GM23338 (cell line): ENCODE results near the gene AEBP2. TPM values are rescaled to one million over a fixed set of nuclear protein-coding genes. Genes with fewer than 3 reads are reported as not detected.

Source experiments
- ATAC-seq: fragments of 200-7000 bp; cut with Tn5 transposase; 3 replicates; pipeline ENCODE4 v1.9.1; 2020
- DNase-seq: peaks from one replicate; pipeline ENCODE4 v3.0.0-alpha.2; 2015; ENCODE audit warnings: low spot score
- H2AFZ ChIP-seq: fragments of 200-600 bp; sonication (generic); 2 replicates; pipeline ENCODE4 v1.8.0; 2016; ENCODE audit warnings: antibody characterized with exemption, mild to moderate bottlenecking, moderate library complexity
- H3F3A ChIP-seq: fragments of 200-600 bp; sonication (generic); replicated peaks from 2 replicates; pipeline ENCODE4 v1.8.0; 2017; ENCODE audit warnings: antibody characterized with exemption, mixed run types, low read depth
- H3K27ac ChIP-seq: fragments of 200-600 bp; sonication (generic); 2 replicates; pipeline ENCODE4 v1.6.1; 2016; ENCODE audit warnings: low read depth
- H3K27me3 ChIP-seq: fragments of 200-600 bp; sonication (generic); 2 replicates; pipeline ENCODE4 v1.8.0; 2016; ENCODE audit warnings: mild to moderate bottlenecking, mixed run types, moderate library complexity; ENCODE audit not compliant: insufficient read depth
- H3K36me3 ChIP-seq: fragments of 200-600 bp; sonication (generic); 2 replicates; pipeline ENCODE4 v1.8.0; 2016; ENCODE audit warnings: mild to moderate bottlenecking; ENCODE audit not compliant: insufficient read depth
- H3K4me1 ChIP-seq: fragments of 200-600 bp; sonication (generic); 2 replicates; pipeline ENCODE4 v1.8.0; 2016; ENCODE audit warnings: mild to moderate bottlenecking, moderate library complexity; ENCODE audit not compliant: insufficient read depth
- H3K4me2 ChIP-seq: fragments of 200-600 bp; sonication (generic); 2 replicates; pipeline ENCODE4 v1.7.1; 2017; ENCODE audit warnings: mixed run types
- H3K4me3 ChIP-seq: fragments of 200-600 bp; sonication (generic); 2 replicates; pipeline ENCODE4 v1.6.1; 2016; ENCODE audit warnings: mixed run types
- H3K79me2 ChIP-seq: fragments of 200-600 bp; sonication (generic); replicated peaks from 2 replicates; pipeline ENCODE4 v1.8.0; 2017; ENCODE audit warnings: mild to moderate bottlenecking; ENCODE audit not compliant: insufficient read depth
- H3K9me2 ChIP-seq: fragments of 200-600 bp; sonication (generic); 2 replicates; pipeline ENCODE4 v1.8.0; 2017; ENCODE audit not compliant: insufficient read depth
- H4K20me1 ChIP-seq: fragments of 200-600 bp; sonication (generic); replicated peaks from 2 replicates; pipeline ENCODE4 v1.8.0; 2017; ENCODE audit warnings: mild to moderate bottlenecking; ENCODE audit not compliant: insufficient read depth
- H3K27ac Mint-ChIP-seq: 2 replicates; pipeline ENCODE4 v1.8.0; 2020; ENCODE audit warnings: inconsistent platforms, mild to moderate bottlenecking, moderate library complexity, mixed read lengths
- H3K27me3 Mint-ChIP-seq: 3 replicates; pipeline ENCODE4 v1.8.0; 2022; ENCODE audit warnings: low read depth, mild to moderate bottlenecking, moderate library complexity, mixed read lengths, inconsistent platforms; ENCODE audit not compliant: insufficient read depth, poor library complexity
- H3K36me3 Mint-ChIP-seq: 3 replicates; pipeline ENCODE4 v1.8.0; 2021; ENCODE audit warnings: low read depth, mild to moderate bottlenecking, inconsistent platforms, moderate library complexity, mixed read lengths
- H3K4me1 Mint-ChIP-seq: 3 replicates; pipeline ENCODE4 v1.8.0; 2020; ENCODE audit warnings: mild to moderate bottlenecking, inconsistent platforms, mixed read lengths
- H3K4me3 Mint-ChIP-seq: 3 replicates; pipeline ENCODE4 v1.8.0; 2021; ENCODE audit warnings: moderate library complexity, mild to moderate bottlenecking, inconsistent platforms, mixed read lengths
- H3K9me3 Mint-ChIP-seq: 3 replicates; pipeline ENCODE4 v1.8.0; 2020; ENCODE audit warnings: moderate library complexity, mild to moderate bottlenecking, inconsistent platforms, mixed read lengths
- CREB1 ChIP-seq: fragments of 250-450 bp; sonication (Bioruptor Pico); IDR thresholded peaks from 2 replicates; pipeline ENCODE4 v1.5.0; 2020; ENCODE audit warnings: low read depth, mild to moderate bottlenecking, moderate library complexity
- ETS1 ChIP-seq: IDR thresholded peaks from 2 replicates; pipeline ENCODE4 v1.6.1; 2016; ENCODE audit warnings: antibody characterized with exemption
- EZH2 ChIP-seq: fragments of 200-600 bp; sonication (generic); IDR thresholded peaks from one replicate; pipeline ENCODE4 v1.8.0; 2017; ENCODE audit warnings: antibody characterized with exemption, mild to moderate bottlenecking, low read depth; ENCODE audit not compliant: unreplicated experiment
- EZH2phosphoT487 ChIP-seq: fragments of 200-600 bp; sonication (generic); IDR thresholded peaks from one replicate; pipeline ENCODE4 v1.8.1; 2018; ENCODE audit warnings: antibody characterized with exemption; ENCODE audit not compliant: unreplicated experiment
- JUNB ChIP-seq: IDR thresholded peaks from one replicate; pipeline ENCODE4 v1.6.1; 2016; ENCODE audit warnings: antibody characterized with exemption; ENCODE audit not compliant: unreplicated experiment
- NANOG ChIP-seq: IDR thresholded peaks from 2 replicates; pipeline ENCODE4 v1.6.1; 2016; ENCODE audit warnings: antibody characterized with exemption, borderline replicate concordance
- POLR2AphosphoS5 ChIP-seq: IDR thresholded peaks from 2 replicates; pipeline ENCODE4 v1.6.1; 2016; ENCODE audit warnings: antibody characterized with exemption, low read depth
- REST ChIP-seq: IDR thresholded peaks from one replicate; pipeline ENCODE4 v1.6.1; 2018; ENCODE audit warnings: antibody characterized with exemption; ENCODE audit not compliant: unreplicated experiment
- STAT1 ChIP-seq: IDR thresholded peaks from one replicate; pipeline ENCODE4 v1.6.1; 2016; ENCODE audit warnings: antibody characterized with exemption; ENCODE audit not compliant: unreplicated experiment
- ZNF114 ChIP-seq: fragments of 250-450 bp; sonication (Bioruptor Pico); IDR thresholded peaks from 2 replicates; pipeline ENCODE4 v1.5.0; 2020; ENCODE audit warnings: mild to moderate bottlenecking, moderate library complexity
- ZNF331 ChIP-seq: fragments of 250-450 bp; sonication (Bioruptor Pico); IDR thresholded peaks from 2 replicates; pipeline ENCODE4 v1.5.0; 2020; ENCODE audit warnings: low read depth, mild to moderate bottlenecking, moderate library complexity
- ZNF462 ChIP-seq: fragments of 250-450 bp; sonication (Bioruptor Pico); IDR thresholded peaks from 2 replicates; pipeline ENCODE4 v1.5.0; 2020; ENCODE audit warnings: mild to moderate bottlenecking, moderate library complexity
- polyA plus RNA-seq: library from polyadenylated mRNA; unstranded; fragments of >200 nt; fragmentation: Nextera tagmentation; extraction: Ambion mirVana; gene quantifications from 2 replicates; pipeline ENCODE4 v1.2.1, GENCODE V29; 2016
- total RNA-seq: library from RNA; depleted of rRNA; stranded (reverse); fragments of >200 nt; shearing (Covaris generic); gene quantifications from 2 replicates; pipeline ENCODE4 v1.2.3, GENCODE V29; 2014
- TF ChIP-seq, protein P1 (sequence below), 2 experiments: fragments of 200-600 bp in 1 of 2; sonication (generic) in 1 of 2; conservative IDR thresholded peaks; 2 replicates each; pipeline versions ENCODE4 v1.5.1 to v1.6.1; 2016 to 2017; ENCODE audit warnings: antibody characterized with exemption in 2 of 2, low read depth in 2 of 2, mild to moderate bottlenecking in 2 of 2, moderate library complexity in 1 of 2

Gene AEBP2
- total and polyA plus RNA-seq, 2 experiments from 2014 or later, result 39.3 to 48.1 TPM

- H3K27me3 Mint-ChIP-seq, result peaks cover 4% of the 10 kb centered on the region
- no peaks in the 10 kb centered on the region for H3K9me2 ChIP-seq
- peaks cover 53% of the 10 kb centered on the region for H3K4me1 ChIP-seq
- H3K27ac ChIP-seq, result peak overlapping the region; percentile 39
- no peak overlapping the region; the same call in 1 of the 2 replicates for H3K27ac Mint-ChIP-seq
- H4K20me1 ChIP-seq, result peaks cover 89% of the 10 kb centered on the region
- TF ChIP-seq NANOG (no peak), EZH2phosphoT487 (no peak), EZH2 (no peak), JUNB (no peak), ZNF331 (CRISPR knock-in tag) (no peak), ETS1 (no peak), ZNF462 (CRISPR knock-in tag) (no peak), ZNF114 (no peak), REST (no peak), POLR2AphosphoS5 (no peak), CREB1 (no peak), STAT1 (no peak)
- TF ChIP-seq, protein P1, sequence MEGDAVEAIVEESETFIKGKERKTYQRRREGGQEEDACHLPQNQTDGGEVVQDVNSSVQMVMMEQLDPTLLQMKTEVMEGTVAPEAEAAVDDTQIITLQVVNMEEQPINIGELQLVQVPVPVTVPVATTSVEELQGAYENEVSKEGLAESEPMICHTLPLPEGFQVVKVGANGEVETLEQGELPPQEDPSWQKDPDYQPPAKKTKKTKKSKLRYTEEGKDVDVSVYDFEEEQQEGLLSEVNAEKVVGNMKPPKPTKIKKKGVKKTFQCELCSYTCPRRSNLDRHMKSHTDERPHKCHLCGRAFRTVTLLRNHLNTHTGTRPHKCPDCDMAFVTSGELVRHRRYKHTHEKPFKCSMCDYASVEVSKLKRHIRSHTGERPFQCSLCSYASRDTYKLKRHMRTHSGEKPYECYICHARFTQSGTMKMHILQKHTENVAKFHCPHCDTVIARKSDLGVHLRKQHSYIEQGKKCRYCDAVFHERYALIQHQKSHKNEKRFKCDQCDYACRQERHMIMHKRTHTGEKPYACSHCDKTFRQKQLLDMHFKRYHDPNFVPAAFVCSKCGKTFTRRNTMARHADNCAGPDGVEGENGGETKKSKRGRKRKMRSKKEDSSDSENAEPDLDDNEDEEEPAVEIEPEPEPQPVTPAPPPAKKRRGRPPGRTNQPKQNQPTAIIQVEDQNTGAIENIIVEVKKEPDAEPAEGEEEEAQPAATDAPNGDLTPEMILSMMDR (conservative IDR thresholded peaks at IDR 0.05; ENCODE audit: low read depth in 2 of 2), result no peak
- H3K36me3 Mint-ChIP-seq, result peaks cover 27% of the 10 kb centered on the region
- H3K27me3 ChIP-seq, result no peaks in the 10 kb centered on the region
- no peak overlapping the region; the same call in 2 of the 3 replicates for H3K4me3 Mint-ChIP-seq
- H3K9me3 Mint-ChIP-seq, result no peaks in the 10 kb centered on the region
- DNase-seq (no peak), ATAC-seq (no peak)
- H2AFZ ChIP-seq, result no peak overlapping the region
- peak overlapping the region; percentile 0; the same call in 1 of the 2 replicates for H3K4me3 ChIP-seq
- H3K36me3 ChIP-seq, result no peaks in the 10 kb centered on the region
- no peaks in the 10 kb centered on the region for H3F3A ChIP-seq
- peaks cover 64% of the 10 kb centered on the region for H3K4me1 Mint-ChIP-seq
- H3K79me2 ChIP-seq, result peaks cover 100% of the 10 kb centered on the region
- H3K4me2 ChIP-seq, result peak overlapping the region; percentile 64; the same call in 1 of the 2 replicates
Measured at GRCh38 chr12:19447386-19447785, 8.1 kb downstream of the AEBP2 start.
